ENCODE data around the gene PDCD2L. TPM values are rescaled to one million over a fixed set of nuclear protein-coding genes. Genes with fewer than 3 reads are reported as not detected.

Gene PDCD2L
- total and polyA plus RNA-seq, 9 of the 15 experiments (the other 6 are each of a cell fraction or from before 2014, with no cell fraction given), result 12.1 to 68.5 (median 56.3) TPM

- TF ChIP-seq HMGXB4 (CRISPR knock-in tag; IDR thresholded peaks at IDR 0.05) (0 out of 2 replicates have a peak, but pooled peaks have one; percentile 64), AFF1 (IDR thresholded peaks at IDR 0.05; ENCODE audit: low read depth in 1 of 2, partially characterized antibody in 2 of 2) (no peak), NFE2 (IDR thresholded peaks at IDR 0.05; ENCODE audit: low read depth) (no peak), TFAP4 (CRISPR knock-in tag; IDR thresholded peaks at IDR 0.05; ENCODE audit: borderline replicate concordance) (peak; percentile 83; the same call in 1 of the 2 replicates), BHLHE40 (IDR thresholded peaks at IDR 0.05; ENCODE audit: low read length) (peak; percentile 79), ZNF224 (CRISPR knock-in tag; IDR thresholded peaks at IDR 0.05) (no peak), DPF2 (IDR thresholded peaks at IDR 0.05) (peak; percentile 27; the same call in 1 of the 2 replicates), PURB (CRISPR knock-in tag; IDR thresholded peaks at IDR 0.05; ENCODE audit: low read depth) (no peak), MNT (conservative IDR thresholded peaks at IDR 0.05) (peak; percentile 90 to 96), ATF1 (CRISPR knock-in tag; IDR thresholded peaks at IDR 0.05) (no peak), ATF1 (tag; IDR thresholded peaks at IDR 0.05) (peak; percentile 51), SIN3B (IDR thresholded peaks at IDR 0.05; ENCODE audit: low read depth) (peak; percentile 58; the same call in 1 of the 2 replicates), ZNF316 (IDR thresholded peaks at IDR 0.05) (no peak), RBBP5 (IDR thresholded peaks at IDR 0.05; ENCODE audit: borderline replicate concordance, insufficient read depth, low read length, poor library complexity, severe bottlenecking) (peak; percentile 97), ZBTB17 (CRISPR knock-in tag; IDR thresholded peaks at IDR 0.05) (no peak), CTBP1 (IDR thresholded peaks at IDR 0.05; ENCODE audit: borderline replicate concordance) (peak; percentile 85), EP400 (IDR thresholded peaks at IDR 0.05) (peak; percentile 89), E2F4 (CRISPR knock-in tag; IDR thresholded peaks at IDR 0.05; ENCODE audit: low read depth) (peak; percentile 73), ZC3H4 (CRISPR knock-in tag; IDR thresholded peaks at IDR 0.05; ENCODE audit: borderline replicate concordance) (no peak)
These were observed at the start of gene PDCD2L (continued) for GRCh38 chr19:34404109-34404909.

All from K562 (cell line).